Neutrophil (primary cell): ENCODE results near the gene MAU2.

Experiments
- H3K27ac ChIP-seq: fragments of 200-600 bp; sonication (generic); 2 replicates; pipeline ENCODE4 v1.5.1; 2016; ENCODE audit warnings: mild to moderate bottlenecking, moderate library complexity
- H3K27me3 ChIP-seq: fragments of 200-600 bp; sonication (generic); 2 replicates; pipeline ENCODE4 v1.6.0; 2016; ENCODE audit warnings: mild to moderate bottlenecking
- H3K36me3 ChIP-seq: fragments of 200-600 bp; sonication (generic); 2 replicates; pipeline ENCODE4 v1.5.1; 2017
- H3K4me1 ChIP-seq, 2 experiments: fragments of 200-600 bp in 1 of 2; sonication (generic) in 1 of 2; 1 replicate in 1 of 2; 2 replicates in 1 of 2; pipeline versions ENCODE4 v1.5.1 to v1.6.1; 2013 to 2016; ENCODE audit warnings: low read depth in 1 of 2, low read length in 1 of 2, mild to moderate bottlenecking in 1 of 2, moderate library complexity in 1 of 2; ENCODE audit not compliant: control insufficient read depth in 1 of 2, insufficient read depth in 1 of 2
- H3K4me3 ChIP-seq, 2 experiments: fragments of 200-600 bp in 1 of 2; sonication (generic) in 1 of 2; 1 replicate in 1 of 2; 2 replicates in 1 of 2; pipeline ENCODE4 v1.5.1; 2013 to 2016; ENCODE audit warnings: low read depth in 1 of 2, low read length in 1 of 2, mild to moderate bottlenecking in 1 of 2, moderate library complexity in 1 of 2
- H3K9me3 ChIP-seq: fragments of 200-600 bp; sonication (generic); 2 replicates; pipeline ENCODE4 v1.5.1; 2016
- CTCF ChIP-seq: fragments of 200-600 bp; sonication (generic); IDR thresholded peaks from 2 replicates; pipeline ENCODE4 v1.5.1; 2016; ENCODE audit warnings: antibody characterized with exemption

MAU2 gene

GRCh38 chr19:19335408-19336158 is 15.0 kb downstream of the MAU2 start:
- H3K4me1 ChIP-seq = peaks cover 0 to under 1% of the 10 kb centered on the region in 2 experiments
- H3K4me3 ChIP-seq = no peak overlapping the region
- H3K27ac ChIP-seq = no peak overlapping the region
- TF ChIP-seq CTCF = no peak
- peaks cover 96% of the 10 kb centered on the region for H3K36me3 ChIP-seq
- no peaks in the 10 kb centered on the region for H3K27me3 ChIP-seq
- no peaks in the 10 kb centered on the region for H3K9me3 ChIP-seq

GRCh38 chr19:19336597-19336996 is 16.0 kb downstream of the MAU2 start:
- Histone ChIP-seq H3K27ac (no peak overlapping the region), H3K36me3 (peaks cover 97% of the 10 kb centered on the region), H3K27me3 (no peaks in the 10 kb centered on the region), H3K4me1 (no peaks in the 10 kb centered on the region), H3K9me3 (no peaks in the 10 kb centered on the region), H3K4me3 (no peak overlapping the region)
- TF ChIP-seq CTCF = no peak

- no peaks in the 10 kb centered on the region for H3K9me3 ChIP-seq
- H3K36me3 ChIP-seq = peaks cover 97% of the 10 kb centered on the region
- no peaks in the 10 kb centered on the region for H3K4me1 ChIP-seq
- H3K27ac ChIP-seq = no peak overlapping the region
- no peaks in the 10 kb centered on the region for H3K27me3 ChIP-seq
- no peak overlapping the region for H3K4me3 ChIP-seq
- no peak for TF ChIP-seq CTCF
Observed at GRCh38 chr19:19337120-19337519, 16.5 kb downstream of the MAU2 start.

DNA sequence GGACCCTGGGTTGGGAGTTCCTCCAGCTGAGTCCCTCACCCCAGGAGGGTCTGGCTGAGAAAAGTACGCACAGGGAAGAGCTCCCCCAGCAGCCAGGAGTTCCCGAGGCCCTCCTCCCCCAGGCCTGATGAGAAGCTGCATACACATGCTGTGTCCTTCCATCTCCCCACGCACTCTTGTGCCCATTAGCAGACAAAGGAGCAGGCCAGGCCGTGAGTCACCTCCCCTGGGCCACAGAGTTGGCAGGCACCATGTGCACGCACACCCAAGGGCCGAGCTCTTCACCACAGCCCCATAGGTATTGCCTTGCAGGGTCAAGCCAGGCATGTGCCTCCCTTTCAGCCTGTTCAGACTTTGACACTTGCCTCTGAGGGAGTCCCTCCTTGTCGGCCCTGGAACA is 17.5 kb downstream of the MAU2 start:
- no peaks in the 10 kb centered on the region for H3K27me3 ChIP-seq
- H3K27ac ChIP-seq = no peak overlapping the region
- TF ChIP-seq CTCF = no peak
- no peaks in the 10 kb centered on the region for H3K9me3 ChIP-seq
- no peak overlapping the region for H3K4me3 ChIP-seq
- peaks cover 99% of the 10 kb centered on the region for H3K36me3 ChIP-seq
- no peaks in the 10 kb centered on the region for H3K4me1 ChIP-seq

DNA sequence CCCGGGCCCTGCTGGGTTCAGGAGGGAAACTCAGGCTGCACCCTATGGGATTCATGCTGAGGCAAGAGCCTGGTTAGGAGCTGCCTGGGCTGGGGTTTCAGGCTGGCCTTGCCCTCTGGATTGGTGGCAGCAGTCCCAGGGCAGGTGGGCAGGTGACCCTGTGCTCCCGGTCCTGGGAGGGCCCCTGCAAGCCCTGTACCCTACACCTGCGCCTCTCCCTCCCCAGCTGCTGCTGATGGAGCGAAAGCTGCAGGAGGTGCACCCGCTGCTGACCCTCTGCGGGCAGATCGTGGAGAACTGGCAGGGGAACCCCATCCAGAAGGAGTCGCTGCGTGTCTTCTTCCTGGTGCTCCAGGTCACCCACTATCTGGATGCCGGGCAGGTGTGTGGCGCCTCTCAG is 20.4 kb downstream of the MAU2 start:
- Histone ChIP-seq H3K4me3 (no peak overlapping the region), H3K36me3 (peaks cover 100% of the 10 kb centered on the region), H3K27ac (no peak overlapping the region), H3K4me1 (no peaks in the 10 kb centered on the region), H3K27me3 (no peaks in the 10 kb centered on the region), H3K9me3 (no peaks in the 10 kb centered on the region)
- TF ChIP-seq CTCF = no peak
